LNCAP (cell line): ENCODE results near the gene WFDC1.

Source experiments
- CTCF ChIP-seq: fragments of 450-650 bp; IDR thresholded peaks from 2 replicates; pipeline ENCODE4 v1.5.1; 2017; ENCODE audit warnings: mild to moderate bottlenecking

Gene WFDC1

GRCh38 chr16:84367750-84368307, 73.2 kb downstream of the WFDC1 start:
- no peak for TF ChIP-seq CTCF

- no peak for TF ChIP-seq CTCF
Observed at GRCh38 chr16:84368308-84368996, 73.8 kb downstream of the WFDC1 start, which contains the start of gene ATP2C2. TSS of gene ATP2C2 (plus strand) at chr16:84368538. CDS start at chr16:84368616, 78 bp downstream.

- TF ChIP-seq CTCF = no peak
Observed at GRCh38 chr16:84369105-84369504, 74.4 kb downstream of the WFDC1 start.

- TF ChIP-seq CTCF = no peak
Observed at GRCh38 chr16:84369938-84370627, 75.4 kb downstream of the WFDC1 start.

GRCh38 chr16:84370723-84371552, 76.3 kb downstream of the WFDC1 start:
- TF ChIP-seq CTCF = no peak

GRCh38 chr16:84371553-84371865, 76.8 kb downstream of the WFDC1 start:
- TF ChIP-seq CTCF = no peak

- no peak for TF ChIP-seq CTCF
Observed at GRCh38 chr16:84373907-84374489, 79.3 kb downstream of the WFDC1 start.
